ENCODE results near the gene GRIK4.

- no peak for TF ChIP-seq POLR2AphosphoS5 (IDR thresholded peaks at IDR 0.05; ENCODE audit: low read depth, low read length)
- no peak for TF ChIP-seq POLR2A (IDR thresholded peaks at IDR 0.05; ENCODE audit: low read depth, low read length)
These were observed 165.4 kb downstream of the GRIK4 start for GRCh38 chr11:120676991-120677390.

All from GM12892 (cell line).